ENCODE data around the gene C16orf95.

Gene C16orf95

GRCh38 chr16:87314990-87315420 is 2.2 kb downstream of the C16orf95 start:
- DNase-seq, result no peak

DNA sequence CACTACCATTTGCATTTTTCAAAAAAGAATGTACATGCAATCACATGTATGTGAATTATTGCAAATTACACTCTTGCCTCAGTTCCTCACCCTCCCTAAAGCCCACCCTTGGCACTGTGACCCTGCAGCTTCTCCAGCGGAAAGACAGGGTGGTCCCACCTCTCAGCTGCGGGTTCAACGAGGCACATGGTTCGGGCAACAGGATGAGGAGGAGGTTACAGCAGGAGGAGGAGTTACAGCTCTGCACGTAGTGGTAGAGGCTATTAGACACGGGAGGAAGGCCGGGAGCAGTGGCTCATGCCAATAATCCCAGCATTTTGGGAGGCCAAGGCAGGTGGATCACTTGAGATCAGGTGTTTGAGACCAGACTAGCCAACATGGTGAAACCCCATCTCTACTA is 5.2 kb downstream of the C16orf95 start:
- no peak for DNase-seq

GRCh38 chr16:87311387-87311786 is 5.8 kb downstream of the C16orf95 start:
- no peak for DNase-seq

GRCh38 chr16:87310610-87311009 is 6.6 kb downstream of the C16orf95 start:
- DNase-seq, result no peak

DNA sequence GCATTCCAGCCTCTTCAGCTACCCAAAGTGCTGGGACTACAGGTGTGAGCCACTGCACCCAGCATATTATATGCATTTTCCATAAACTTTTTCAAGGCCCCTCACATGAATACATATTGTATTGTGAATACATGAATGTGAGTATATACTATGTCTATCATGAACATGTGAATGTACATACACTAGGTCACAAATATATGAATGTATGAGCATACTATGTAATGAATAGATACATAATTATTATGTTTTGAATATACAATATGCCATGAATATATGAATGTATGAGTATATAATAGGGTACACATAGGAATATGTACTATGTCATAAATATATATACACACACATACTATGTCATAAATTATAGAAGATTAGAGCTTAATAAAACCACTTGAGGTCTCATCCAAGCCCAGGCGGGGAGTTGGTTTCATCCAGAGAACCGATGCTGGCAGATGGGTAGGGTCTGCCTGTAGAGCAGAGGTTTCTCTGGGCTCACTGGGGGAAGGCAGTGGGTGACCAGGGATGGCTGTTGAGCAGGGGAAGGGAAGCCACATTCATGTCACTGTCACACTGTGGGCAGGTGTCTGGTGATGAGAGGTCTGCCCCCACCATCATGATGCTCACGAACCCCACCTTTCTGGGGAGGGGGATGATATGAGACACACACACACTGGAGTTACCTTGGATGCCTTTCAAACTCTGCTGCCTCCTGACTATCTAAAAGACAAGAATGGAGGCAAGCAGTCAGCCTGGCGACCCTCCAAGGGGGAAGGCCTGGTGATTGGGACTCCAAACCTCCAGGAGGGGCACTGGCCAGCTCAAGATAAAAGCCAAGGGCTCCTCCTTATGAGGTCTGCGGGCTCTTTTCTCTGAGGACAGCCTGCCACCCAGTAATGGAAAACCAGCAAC is 7.3 kb downstream of the C16orf95 start:
- no peak for DNase-seq

GRCh38 chr16:87308826-87309225 is 8.4 kb downstream of the C16orf95 start:
- DNase-seq, result no peak

DNA sequence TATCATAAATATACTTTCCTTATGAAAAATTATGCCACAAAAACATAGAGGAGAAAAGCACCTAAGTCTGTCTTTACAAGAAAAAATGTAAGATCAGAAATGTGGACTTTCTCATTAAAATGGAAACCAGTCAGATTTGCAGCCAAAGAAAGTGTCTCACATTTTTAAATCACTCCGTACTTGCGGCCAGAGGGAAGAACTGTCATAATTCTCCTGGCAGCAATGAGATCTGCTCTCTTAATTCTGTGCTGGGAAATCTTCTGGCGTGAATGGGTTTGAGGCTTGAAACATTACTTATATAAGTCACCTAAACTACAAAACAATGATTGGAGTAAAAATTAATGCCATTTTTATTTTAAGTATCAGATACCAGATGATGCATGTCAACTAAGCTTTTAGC is 10.7 kb downstream of the C16orf95 start:
- DNase-seq, result no peak

GRCh38 chr16:87305505-87306391 is 11.4 kb downstream of the C16orf95 start:
- no peak for DNase-seq

DNA sequence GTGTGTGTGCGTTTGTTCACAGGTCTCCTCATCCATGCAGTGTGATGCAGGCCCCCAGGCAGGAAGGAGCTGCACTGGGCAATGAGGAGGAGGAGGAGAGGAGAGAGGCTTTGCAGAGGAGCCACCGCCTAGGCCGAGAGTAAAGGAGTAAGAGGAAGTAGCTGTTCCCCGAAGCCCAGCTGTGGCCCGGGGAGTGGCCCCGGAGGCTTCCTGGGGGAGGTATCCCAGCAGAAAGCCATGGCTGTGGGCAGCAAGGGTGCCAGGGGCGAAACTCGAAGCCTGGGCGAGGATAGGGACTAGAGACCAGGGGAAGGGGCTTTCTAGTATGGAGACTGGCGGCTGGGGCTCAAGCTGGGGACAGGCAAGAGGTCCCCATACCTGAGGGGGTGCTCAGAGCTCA is 12.2 kb downstream of the C16orf95 start:
- DNase-seq, result peak in 2 of 3 donors; percentile 9 to 15

- DNase-seq, result no peak
Observed at GRCh38 chr16:87303962-87304521, 13.2 kb downstream of the C16orf95 start.

DNA sequence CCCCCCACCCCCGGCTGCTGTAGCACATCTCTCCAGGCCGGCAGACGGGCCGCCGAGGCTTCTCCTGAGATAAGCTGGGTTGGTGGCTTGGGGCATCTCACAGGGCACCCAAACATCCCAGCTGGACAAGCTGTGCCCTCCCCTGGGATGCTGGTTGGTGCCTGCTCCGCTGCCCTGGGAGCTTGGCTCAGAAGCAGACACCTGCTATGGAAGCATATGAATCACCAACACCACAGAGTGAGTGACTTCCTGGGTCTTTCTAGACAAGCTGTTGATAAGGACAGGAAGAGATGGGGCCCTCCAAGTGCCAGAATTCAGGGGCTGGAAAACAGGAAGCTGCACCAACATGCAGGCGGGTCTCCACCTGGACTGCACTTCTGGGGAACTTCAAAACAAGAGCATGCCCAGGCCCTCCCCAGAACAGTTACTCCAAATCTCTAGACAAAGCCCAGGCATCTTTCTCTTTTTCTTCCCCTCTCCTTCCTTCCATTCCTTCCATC is 13.7 kb downstream of the C16orf95 start:
- no peak for DNase-seq

- no peak for DNase-seq
Observed at GRCh38 chr16:87298857-87299465, 18.2 kb downstream of the C16orf95 start.

GRCh38 chr16:87297918-87298631 is 19.1 kb downstream of the C16orf95 start:
- peak; percentile 51 to 64 (median 58) for DNase-seq

- DNase-seq, result no peak
Observed at GRCh38 chr16:87297407-87297806, 19.8 kb downstream of the C16orf95 start.

GRCh38 chr16:87295661-87296531 is 21.3 kb downstream of the C16orf95 start:
- no peak for DNase-seq

- peak in 1 of 3 donors; percentile 13 for DNase-seq
Observed at GRCh38 chr16:87295259-87295658, 21.9 kb downstream of the C16orf95 start.

DNA sequence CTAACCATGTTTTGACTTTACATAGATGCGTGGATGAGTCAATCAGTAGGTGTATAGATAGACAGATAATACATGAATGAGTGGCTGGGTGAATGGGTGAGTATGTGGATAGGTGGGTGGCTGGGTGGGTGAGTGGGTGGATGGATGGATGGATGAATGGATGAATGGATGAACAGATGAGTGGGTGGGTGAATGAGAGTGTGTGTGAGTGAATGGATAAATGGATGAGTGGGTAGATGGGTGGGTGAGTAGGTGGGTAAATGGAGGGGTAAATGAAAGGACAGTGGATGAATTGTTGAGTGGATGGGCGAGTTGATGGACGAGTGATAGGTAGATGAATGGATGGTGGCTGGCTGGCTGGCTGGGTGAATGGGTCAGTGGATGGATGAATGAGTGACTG is 23.2 kb downstream of the C16orf95 start:
- no peak for DNase-seq

- DNase-seq, result no peak
Observed at GRCh38 chr16:87291944-87292343, 25.2 kb downstream of the C16orf95 start.

DNA sequence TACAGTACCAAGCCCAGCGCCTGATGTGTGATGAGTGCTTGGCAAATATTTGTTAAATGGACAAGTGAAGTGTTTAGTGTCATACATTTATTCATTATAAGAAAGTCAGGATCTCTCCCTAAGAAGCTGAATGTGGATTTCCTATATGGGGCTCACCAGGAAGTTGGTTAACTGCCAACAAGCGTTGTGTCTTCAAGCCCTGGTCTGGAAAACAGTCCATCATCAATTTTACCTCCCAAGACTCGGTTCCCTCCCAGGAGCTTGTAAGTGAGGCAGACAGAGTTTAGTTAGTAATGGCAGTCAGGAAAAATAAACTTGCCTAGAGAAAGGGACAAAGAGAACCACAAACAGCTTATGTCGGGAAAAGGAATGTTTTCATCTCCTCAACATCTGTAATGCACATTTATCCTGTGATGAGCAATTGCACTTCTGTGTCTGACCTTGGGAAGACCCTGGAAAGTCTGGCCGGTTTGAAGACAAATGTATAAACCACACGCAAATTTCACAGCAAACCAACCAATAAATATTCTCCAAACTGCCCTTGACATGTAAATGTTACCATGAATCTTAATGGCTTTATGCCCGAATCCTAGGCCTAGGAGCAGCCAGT is 28.3 kb downstream of the C16orf95 start:
- no peak for DNase-seq

GRCh38 chr16:87286839-87287626 is 30.2 kb downstream of the C16orf95 start:
- DNase-seq, result no peak
